HepG2 (cell line): ENCODE data around the gene TADA1. TPM values are rescaled to one million over a fixed set of nuclear protein-coding genes. Genes with fewer than 3 reads are reported as not detected.

ENCODE experiments used
- BRCA1 ChIP-seq: sonication (generic); formaldehyde crosslinking; IDR thresholded peaks from 2 replicates; pipeline ENCODE4 v1.4.0; 2020; ENCODE audit warnings: missing genetic modification reagents
- CBX1 ChIP-seq: IDR thresholded peaks from one replicate; pipeline ENCODE4 v1.6.1; 2016; ENCODE audit warnings: antibody characterized with exemption, low read depth
- CC2D1A ChIP-seq: sonication (generic); formaldehyde crosslinking; IDR thresholded peaks from 2 replicates; pipeline ENCODE4 v1.8.1; 2023; ENCODE audit warnings: mild to moderate bottlenecking, missing genetic modification reagents
- FOXA1 ChIP-seq, 2 experiments: fragments of 450-650 bp in 1 of 2; sonication (generic) in 1 of 2; formaldehyde crosslinking in 1 of 2; IDR thresholded peaks; 2 replicates each; pipeline versions ENCODE4 v1.4.0 to v1.6.1; 2016 to 2020; ENCODE audit warnings: missing genetic modification reagents in 1 of 2
- FOXP1 ChIP-seq, 2 experiments: fragments of 450-650 bp in 1 of 2; IDR thresholded peaks; 2 replicates each; pipeline ENCODE4 v1.6.1; 2017 to 2018; ENCODE audit warnings: antibody characterized with exemption in 1 of 2
- HIVEP1 ChIP-seq: sonication (generic); formaldehyde crosslinking; IDR thresholded peaks from 2 replicates; pipeline ENCODE4 v1.4.0; 2020; ENCODE audit warnings: mild to moderate bottlenecking, missing genetic modification reagents
- HMGA1 ChIP-seq: sonication (generic); formaldehyde crosslinking; conservative IDR thresholded peaks from 2 replicates; pipeline ENCODE4 v1.4.0; 2020; ENCODE audit warnings: missing genetic modification reagents
- IKZF1 ChIP-seq: fragments of 450-650 bp; IDR thresholded peaks from 2 replicates; pipeline ENCODE4 v1.7.1; 2016
- KDM6A ChIP-seq: IDR thresholded peaks from 2 replicates; pipeline ENCODE4 v1.6.1; 2016; ENCODE audit warnings: low read depth
- KLF15 ChIP-seq: sonication (generic); formaldehyde crosslinking; IDR thresholded peaks from 2 replicates; pipeline ENCODE4 v1.8.1; 2023; ENCODE audit warnings: borderline replicate concordance, mild to moderate bottlenecking, inconsistent platforms, missing genetic modification reagents, mixed read lengths
- MAFG ChIP-seq: sonication (generic); formaldehyde crosslinking; IDR thresholded peaks from 2 replicates; pipeline ENCODE4 v1.5.1; 2020; ENCODE audit warnings: mild to moderate bottlenecking, missing genetic modification reagents
- MATR3 ChIP-seq: sonication (generic); formaldehyde crosslinking; IDR thresholded peaks from 2 replicates; pipeline ENCODE4 v1.4.0; 2020; ENCODE audit warnings: missing genetic modification reagents
- MEIS2 ChIP-seq: sonication (generic); formaldehyde crosslinking; IDR thresholded peaks from 2 replicates; pipeline ENCODE4 v1.9.0; 2021; ENCODE audit warnings: mild to moderate bottlenecking, missing genetic modification reagents
- MTF2 ChIP-seq: sonication (generic); formaldehyde crosslinking; IDR thresholded peaks from 2 replicates; pipeline ENCODE4 v1.5.0; 2020; ENCODE audit warnings: missing genetic modification reagents, borderline replicate concordance
- SAP130 ChIP-seq: IDR thresholded peaks from 2 replicates; pipeline ENCODE4 v1.6.1; 2016; ENCODE audit warnings: low read depth
- SP1 ChIP-seq, 2 experiments: fragments of 450-650 bp in 1 of 2; sonication (generic) in 1 of 2; formaldehyde crosslinking in 1 of 2; IDR thresholded peaks; 2 replicates each; pipeline versions ENCODE4 v1.4.0 to v1.6.1; 2016 to 2020; ENCODE audit warnings: missing genetic modification reagents in 1 of 2
- SRF ChIP-seq: IDR thresholded peaks from 2 replicates; pipeline ENCODE4 v1.6.1; 2011; ENCODE audit warnings: mild to moderate bottlenecking, low read depth, low read length, moderate library complexity
- TCF7L2 ChIP-seq: IDR thresholded peaks from 2 replicates; pipeline ENCODE4 v1.6.1; 2011; ENCODE audit warnings: mild to moderate bottlenecking, low read depth, low read length, moderate library complexity
- TOE1 ChIP-seq: sonication (generic); formaldehyde crosslinking; IDR thresholded peaks from 2 replicates; pipeline ENCODE4 v1.4.0; 2020; ENCODE audit warnings: mild to moderate bottlenecking, missing genetic modification reagents
- U2AF1 ChIP-seq: fragments of 200-400 bp; formaldehyde crosslinking; optimal IDR thresholded peaks from 2 replicates; pipeline ENCODE3; 2017; ENCODE audit warnings: mild to moderate bottlenecking, low read depth, low read length
- ZBTB46 ChIP-seq: sonication (generic); formaldehyde crosslinking; IDR thresholded peaks from 2 replicates; pipeline ENCODE4 v1.4.0; 2020; ENCODE audit warnings: mild to moderate bottlenecking, missing genetic modification reagents, borderline replicate concordance
- ZNF282 ChIP-seq: fragments of 450-650 bp; IDR thresholded peaks from 2 replicates; pipeline ENCODE4 v1.6.1; 2018; ENCODE audit not compliant: partially characterized antibody
- ZNF30 ChIP-seq: sonication (generic); formaldehyde crosslinking; IDR thresholded peaks from 2 replicates; pipeline ENCODE4 v1.5.0; 2020; ENCODE audit warnings: mild to moderate bottlenecking, missing genetic modification reagents
- ZNF432 ChIP-seq: sonication (generic); formaldehyde crosslinking; IDR thresholded peaks from 2 replicates; pipeline ENCODE4 v1.5.0; 2020; ENCODE audit warnings: missing genetic modification reagents, mild to moderate bottlenecking, borderline replicate concordance
- ZNF44 ChIP-seq: sonication (generic); formaldehyde crosslinking; IDR thresholded peaks from 2 replicates; pipeline ENCODE4 v1.5.1; 2020; ENCODE audit warnings: mild to moderate bottlenecking, missing genetic modification reagents
- ZNF510 ChIP-seq: sonication (generic); formaldehyde crosslinking; IDR thresholded peaks from 2 replicates; pipeline ENCODE4 v1.4.0; 2020; ENCODE audit warnings: low read depth, mild to moderate bottlenecking, missing genetic modification reagents
- ZNF557 ChIP-seq: sonication (generic); formaldehyde crosslinking; IDR thresholded peaks from 2 replicates; pipeline ENCODE4 v1.4.0; 2020; ENCODE audit warnings: missing genetic modification reagents
- ZNF746 ChIP-seq: sonication (generic); formaldehyde crosslinking; IDR thresholded peaks from 2 replicates; pipeline ENCODE4 v1.8.0; 2022; ENCODE audit warnings: mild to moderate bottlenecking, missing genetic modification reagents
- ZNF768 ChIP-seq: sonication (generic); formaldehyde crosslinking; IDR thresholded peaks from 2 replicates; pipeline ENCODE4 v1.4.0; 2020; ENCODE audit warnings: missing genetic modification reagents
- ZSCAN22 ChIP-seq: sonication (generic); formaldehyde crosslinking; IDR thresholded peaks from 2 replicates; pipeline ENCODE4 v1.4.0; 2020; ENCODE audit warnings: mild to moderate bottlenecking, missing genetic modification reagents
- polyA plus RNA-seq, 8 experiments: library from polyadenylated mRNA; depleted of rRNA in 3 of 8; stranded (reverse) in 7 of 8; unstranded in 1 of 8; fragments of >200 nt; fragmentation: Illumina TruSeq in 4 of 8; extraction: Trizol in 4 of 8; gene quantifications; 2 replicates each; pipeline versions ENCODE4 v1.2.1 to v1.2.3, GENCODE V29; 2011 to 2016; ENCODE audit warnings: low read depth in 4 of 8, missing spikeins in 1 of 8, mixed read lengths in 1 of 8; ENCODE audit not compliant: insufficient read depth in 1 of 8
- total RNA-seq, 5 experiments: library from RNA; depleted of rRNA; stranded (reverse); fragments of >200 nt; fragmentation: Illumina TruSeq; extraction: Trizol; gene quantifications; 2 replicates each; pipeline ENCODE4 v1.2.3, GENCODE V29; 2016; ENCODE audit warnings: low read depth in 1 of 5
- TF ChIP-seq, protein P1 (sequence below): IDR thresholded peaks from 2 replicates; pipeline ENCODE4 v1.6.1; 2018; ENCODE audit warnings: missing genetic modification reagents, mild to moderate bottlenecking, missing compliant biosample characterization

The TADA1 gene
- total and polyA plus RNA-seq, 2 of the 13 experiments (the other 11 are each of a cell fraction or from before 2014, with no cell fraction given), result 28.3 to 29.1 TPM

DNA sequence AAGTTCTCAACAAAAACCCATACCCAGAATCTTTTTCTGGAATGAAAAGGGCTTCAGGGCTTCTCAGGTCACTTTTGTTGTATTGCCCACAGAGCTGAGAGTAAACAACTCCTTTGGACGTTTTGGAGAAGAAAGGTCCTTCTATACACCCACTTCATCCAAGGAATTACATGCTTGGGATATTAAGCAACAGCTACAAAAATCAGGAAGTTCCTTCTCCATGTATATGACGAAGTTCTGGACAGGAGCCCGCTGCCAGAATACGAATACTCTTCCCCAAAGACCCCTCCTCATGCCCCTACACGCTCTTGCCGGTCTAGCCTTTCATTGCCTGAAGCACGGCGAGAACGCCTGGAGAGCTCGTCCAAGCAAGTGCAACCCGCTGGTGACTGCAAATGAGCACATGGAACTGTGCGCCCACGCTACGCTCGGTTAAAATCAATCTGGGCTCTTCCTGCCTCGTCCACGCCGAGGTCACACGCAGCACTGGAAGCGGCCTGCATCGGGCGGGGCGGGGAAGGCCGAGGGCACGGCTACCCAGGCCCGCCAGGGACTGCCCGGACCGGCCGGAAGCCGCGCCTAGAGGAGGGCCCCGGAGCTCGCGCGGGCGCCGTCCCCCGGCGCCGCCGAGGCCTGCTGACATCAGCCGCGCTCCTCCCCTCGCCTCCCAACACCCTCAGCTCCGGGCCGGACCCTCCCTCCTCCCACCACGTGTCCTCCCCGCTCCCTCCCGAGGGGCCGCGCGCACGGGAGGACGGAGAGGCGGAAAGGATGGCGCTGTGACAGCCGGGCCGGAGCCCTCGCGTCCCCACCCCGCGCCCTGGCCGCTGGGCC lies 37.1 kb downstream of the TADA1 start, which contains the start of gene POGK (continued):
- peak; percentile 89; the same call in 1 of the 2 replicates for TF ChIP-seq BRCA1 (CRISPR knock-in tag)
- TF ChIP-seq MATR3 (CRISPR knock-in tag), result no peak
- peak; percentile 28 for TF ChIP-seq CBX1
- peak; percentile 65 for TF ChIP-seq MEIS2 (CRISPR knock-in tag)
- no peak for TF ChIP-seq IKZF1
- no peak for TF ChIP-seq SP1 (IDR thresholded peaks at IDR 0.05)
- TF ChIP-seq SP1 (CRISPR knock-in tag; IDR thresholded peaks at IDR 0.05), result peak; percentile 62
- peak; percentile 82; the same call in 1 of the 2 replicates for TF ChIP-seq TOE1 (CRISPR knock-in tag)
- peak; percentile 45; the same call in 1 of the 2 replicates for TF ChIP-seq MTF2 (CRISPR knock-in tag)
- no peak for TF ChIP-seq CC2D1A (CRISPR knock-in tag)
- TF ChIP-seq FOXP1 (IDR thresholded peaks at IDR 0.05), result no peak
- no peak for TF ChIP-seq FOXP1 (CRISPR knock-in tag; IDR thresholded peaks at IDR 0.05)
- 0 out of 2 replicates have a peak, but pooled peaks have one; percentile 67 for TF ChIP-seq ZNF44
- TF ChIP-seq ZNF432 (CRISPR knock-in tag), result no peak; the same call in 1 of the 2 replicates
- no peak for TF ChIP-seq TCF7L2
- 0 out of 2 replicates have a peak, but pooled peaks have one; percentile 65 for TF ChIP-seq ZNF30 (CRISPR knock-in tag)
- TF ChIP-seq ZSCAN22 (CRISPR knock-in tag), result no peak
- no peak for TF ChIP-seq ZNF282
- TF ChIP-seq SRF, result no peak
- TF ChIP-seq HIVEP1 (CRISPR knock-in tag), result peak; percentile 77; the same call in 1 of the 2 replicates
- no peak for TF ChIP-seq ZNF510 (CRISPR knock-in tag)
- no peak for TF ChIP-seq KDM6A (CRISPR knock-in tag)
- TF ChIP-seq HMGA1 (CRISPR knock-in tag), result no peak
- TF ChIP-seq SAP130 (CRISPR knock-in tag), result peak; percentile 86
- TF ChIP-seq ZNF746 (CRISPR knock-in tag), result no peak
- TF ChIP-seq ZNF557 (CRISPR knock-in tag), result peak; percentile 92
- TF ChIP-seq KLF15 (CRISPR knock-in tag), result peak; percentile 90; the same call in 1 of the 2 replicates
- TF ChIP-seq FOXA1 (IDR thresholded peaks at IDR 0.05), result no peak
- TF ChIP-seq FOXA1 (CRISPR knock-in tag; IDR thresholded peaks at IDR 0.05), result peak; percentile 14; the same call in 1 of the 2 replicates
- TF ChIP-seq U2AF1, result peak; percentile 32
- TF ChIP-seq, protein P1, sequence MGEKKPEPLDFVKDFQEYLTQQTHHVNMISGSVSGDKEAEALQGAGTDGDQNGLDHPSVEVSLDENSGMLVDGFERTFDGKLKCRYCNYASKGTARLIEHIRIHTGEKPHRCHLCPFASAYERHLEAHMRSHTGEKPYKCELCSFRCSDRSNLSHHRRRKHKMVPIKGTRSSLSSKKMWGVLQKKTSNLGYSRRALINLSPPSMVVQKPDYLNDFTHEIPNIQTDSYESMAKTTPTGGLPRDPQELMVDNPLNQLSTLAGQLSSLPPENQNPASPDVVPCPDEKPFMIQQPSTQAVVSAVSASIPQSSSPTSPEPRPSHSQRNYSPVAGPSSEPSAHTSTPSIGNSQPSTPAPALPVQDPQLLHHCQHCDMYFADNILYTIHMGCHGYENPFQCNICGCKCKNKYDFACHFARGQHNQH (CRISPR knock-in tag), result peak; percentile 49
- TF ChIP-seq ZBTB46 (CRISPR knock-in tag), result no peak
- TF ChIP-seq ZNF768 (CRISPR knock-in tag), result peak; percentile 74; the same call in 1 of the 2 replicates
- no peak for TF ChIP-seq MAFG (CRISPR knock-in tag)
